GM12801 (cell line): ENCODE measurements around the gene PLEKHG5.

Source experiments
- TF ChIP-seq, protein P1 (sequence below): IDR thresholded peaks from one replicate; pipeline ENCODE4 v1.5.1; 2011; ENCODE audit warnings: control low read depth; ENCODE audit not compliant: insufficient read length; ENCODE audit errors: extremely low read depth

PLEKHG5 gene

DNA sequence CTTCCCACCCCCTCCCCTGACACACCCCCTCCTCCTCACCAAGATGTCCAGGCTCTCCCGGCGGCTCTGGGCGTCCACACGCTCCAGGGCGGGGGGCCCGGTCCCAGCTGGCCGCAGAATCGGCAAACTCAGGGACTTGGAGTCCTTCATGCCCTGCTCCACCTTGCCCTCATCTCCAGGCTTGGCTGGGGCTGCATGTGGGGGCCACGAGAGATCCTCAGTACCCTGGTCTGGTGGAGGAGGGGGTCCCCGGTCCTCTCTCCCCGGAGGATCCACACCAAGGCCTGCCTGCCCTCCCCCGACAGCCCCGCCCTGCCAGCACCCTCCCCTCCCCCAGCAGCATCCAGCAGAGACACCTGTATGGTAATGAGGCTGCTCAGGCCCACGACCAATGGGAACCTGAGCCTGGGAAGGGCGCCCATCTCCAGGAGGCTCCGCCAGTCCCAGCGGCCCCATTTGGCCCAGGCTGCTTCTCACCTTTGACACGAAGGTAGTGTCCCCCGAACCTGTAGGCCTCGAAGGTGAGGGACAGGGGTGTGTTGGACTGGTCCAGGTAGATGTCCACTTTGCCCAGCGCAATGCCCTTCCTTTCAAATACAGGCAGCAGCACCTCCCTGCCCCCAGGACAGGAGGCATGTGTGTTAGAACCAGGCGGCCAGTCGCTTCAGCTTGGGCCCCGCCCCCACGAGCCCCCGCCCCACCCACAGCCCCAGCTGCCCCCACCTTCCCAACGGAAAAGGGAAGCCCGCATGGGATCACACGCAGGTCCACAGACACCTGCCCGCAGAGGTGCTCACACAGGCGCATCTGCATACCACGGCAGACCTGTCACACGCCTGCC, 17.3 kb downstream of the PLEKHG5 start:
- TF ChIP-seq, protein P1, sequence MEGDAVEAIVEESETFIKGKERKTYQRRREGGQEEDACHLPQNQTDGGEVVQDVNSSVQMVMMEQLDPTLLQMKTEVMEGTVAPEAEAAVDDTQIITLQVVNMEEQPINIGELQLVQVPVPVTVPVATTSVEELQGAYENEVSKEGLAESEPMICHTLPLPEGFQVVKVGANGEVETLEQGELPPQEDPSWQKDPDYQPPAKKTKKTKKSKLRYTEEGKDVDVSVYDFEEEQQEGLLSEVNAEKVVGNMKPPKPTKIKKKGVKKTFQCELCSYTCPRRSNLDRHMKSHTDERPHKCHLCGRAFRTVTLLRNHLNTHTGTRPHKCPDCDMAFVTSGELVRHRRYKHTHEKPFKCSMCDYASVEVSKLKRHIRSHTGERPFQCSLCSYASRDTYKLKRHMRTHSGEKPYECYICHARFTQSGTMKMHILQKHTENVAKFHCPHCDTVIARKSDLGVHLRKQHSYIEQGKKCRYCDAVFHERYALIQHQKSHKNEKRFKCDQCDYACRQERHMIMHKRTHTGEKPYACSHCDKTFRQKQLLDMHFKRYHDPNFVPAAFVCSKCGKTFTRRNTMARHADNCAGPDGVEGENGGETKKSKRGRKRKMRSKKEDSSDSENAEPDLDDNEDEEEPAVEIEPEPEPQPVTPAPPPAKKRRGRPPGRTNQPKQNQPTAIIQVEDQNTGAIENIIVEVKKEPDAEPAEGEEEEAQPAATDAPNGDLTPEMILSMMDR, result no peak

DNA sequence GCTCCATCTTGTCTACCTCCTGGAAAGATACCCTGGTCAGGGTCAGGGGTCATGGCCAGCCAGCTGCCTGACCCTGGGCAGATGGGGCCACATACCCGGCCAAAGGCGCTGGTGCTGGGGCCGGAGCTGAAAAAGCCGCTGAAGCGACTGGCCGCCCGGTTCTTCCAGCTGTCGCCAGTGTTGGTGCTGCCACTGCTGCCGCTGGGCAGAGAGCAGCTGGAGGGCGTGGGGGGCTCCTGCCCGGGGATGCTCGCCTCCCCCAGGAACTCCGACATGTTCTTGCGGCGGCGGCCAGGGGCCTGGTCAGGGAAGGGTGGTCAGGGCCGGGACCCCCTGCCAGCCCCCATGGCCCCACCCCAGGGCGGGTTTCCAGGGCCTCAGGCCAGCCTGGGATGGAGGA, 18.3 kb downstream of the PLEKHG5 start:
- TF ChIP-seq, protein P1, result no peak

DNA sequence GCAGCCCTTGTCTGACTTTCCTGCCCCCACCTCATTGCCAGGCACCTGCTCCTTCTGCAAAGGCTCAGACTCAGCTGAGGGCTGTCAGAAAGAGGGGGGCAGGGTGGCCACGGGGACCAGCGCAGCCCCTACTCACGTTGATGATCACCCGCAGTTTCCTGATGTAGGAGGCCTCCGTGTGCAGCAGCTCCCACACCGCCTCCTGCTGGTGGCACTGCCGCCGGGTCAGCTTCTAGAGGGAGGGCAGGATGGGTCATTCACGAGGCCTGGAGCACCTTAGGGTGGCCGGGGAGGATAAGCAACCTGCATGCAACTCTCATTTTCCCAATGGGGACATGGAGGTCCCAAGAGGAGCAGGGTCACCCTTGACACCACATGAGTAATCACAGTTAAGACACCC, 19.1 kb downstream of the PLEKHG5 start:
- TF ChIP-seq, protein P1, result no peak

DNA sequence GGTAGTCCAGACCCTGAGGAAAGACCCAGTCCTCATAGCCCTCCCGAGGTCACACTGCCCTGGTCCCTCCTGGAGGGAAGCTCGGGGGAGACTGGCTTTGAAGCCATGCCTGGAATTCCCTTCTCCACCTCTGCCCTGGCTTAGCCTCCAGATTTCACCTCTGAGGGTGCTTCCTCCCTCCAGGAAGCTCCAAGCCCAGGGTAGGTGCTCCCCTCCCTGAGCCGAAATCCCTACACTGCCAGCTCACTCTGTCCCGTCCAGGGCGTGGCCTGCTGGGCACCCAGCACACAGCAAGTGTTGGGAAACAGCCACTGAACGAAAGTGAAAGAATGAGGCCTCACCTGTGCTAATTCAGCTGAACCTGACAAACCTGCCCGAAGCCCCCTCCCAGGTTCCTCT, 19.5 kb downstream of the PLEKHG5 start:
- TF ChIP-seq, protein P1, result no peak

DNA sequence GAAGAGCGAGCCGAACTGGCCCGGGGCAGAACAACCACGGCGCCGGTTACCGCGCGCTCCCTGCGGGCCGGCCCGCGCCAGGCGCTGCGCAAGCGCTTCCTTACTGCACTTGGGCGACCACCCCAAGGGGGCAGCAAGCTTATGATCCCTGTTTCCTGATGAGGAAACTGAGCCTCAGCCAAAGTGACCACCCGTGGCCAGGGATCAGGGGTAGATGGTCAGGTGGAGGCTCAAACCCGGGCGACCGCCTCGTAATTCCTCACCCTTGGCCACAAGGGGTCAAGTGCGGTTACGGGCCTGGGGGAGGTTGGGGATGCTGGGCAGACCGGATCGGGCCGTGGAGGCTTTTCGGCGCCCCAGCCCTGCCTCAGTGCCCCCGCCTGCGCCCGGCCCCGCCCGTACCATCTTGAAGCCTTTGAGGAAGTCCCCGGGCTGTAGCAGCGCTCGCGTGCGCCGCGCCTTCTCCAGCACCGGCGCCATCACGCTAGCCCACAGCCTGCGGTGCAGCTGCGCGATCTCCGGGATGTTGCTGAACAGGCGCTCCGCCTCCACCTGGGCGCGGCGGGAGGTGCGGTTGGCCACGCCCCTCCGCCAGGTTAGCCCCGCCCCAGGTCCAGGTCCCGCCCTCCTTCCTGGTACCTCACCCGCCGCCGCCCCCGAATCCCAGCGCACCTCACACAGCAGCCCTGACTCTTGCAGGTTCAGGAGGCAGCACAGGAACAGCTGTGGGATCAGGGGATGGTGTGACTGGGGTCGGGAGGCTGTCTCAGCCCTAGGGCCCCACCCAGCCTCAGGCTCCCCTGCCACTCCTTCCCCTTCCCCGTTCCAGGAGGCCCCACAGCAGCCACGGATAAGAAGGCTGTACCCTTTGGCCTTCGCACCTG, 20.1 kb downstream of the PLEKHG5 start:
- TF ChIP-seq, protein P1, result no peak

DNA sequence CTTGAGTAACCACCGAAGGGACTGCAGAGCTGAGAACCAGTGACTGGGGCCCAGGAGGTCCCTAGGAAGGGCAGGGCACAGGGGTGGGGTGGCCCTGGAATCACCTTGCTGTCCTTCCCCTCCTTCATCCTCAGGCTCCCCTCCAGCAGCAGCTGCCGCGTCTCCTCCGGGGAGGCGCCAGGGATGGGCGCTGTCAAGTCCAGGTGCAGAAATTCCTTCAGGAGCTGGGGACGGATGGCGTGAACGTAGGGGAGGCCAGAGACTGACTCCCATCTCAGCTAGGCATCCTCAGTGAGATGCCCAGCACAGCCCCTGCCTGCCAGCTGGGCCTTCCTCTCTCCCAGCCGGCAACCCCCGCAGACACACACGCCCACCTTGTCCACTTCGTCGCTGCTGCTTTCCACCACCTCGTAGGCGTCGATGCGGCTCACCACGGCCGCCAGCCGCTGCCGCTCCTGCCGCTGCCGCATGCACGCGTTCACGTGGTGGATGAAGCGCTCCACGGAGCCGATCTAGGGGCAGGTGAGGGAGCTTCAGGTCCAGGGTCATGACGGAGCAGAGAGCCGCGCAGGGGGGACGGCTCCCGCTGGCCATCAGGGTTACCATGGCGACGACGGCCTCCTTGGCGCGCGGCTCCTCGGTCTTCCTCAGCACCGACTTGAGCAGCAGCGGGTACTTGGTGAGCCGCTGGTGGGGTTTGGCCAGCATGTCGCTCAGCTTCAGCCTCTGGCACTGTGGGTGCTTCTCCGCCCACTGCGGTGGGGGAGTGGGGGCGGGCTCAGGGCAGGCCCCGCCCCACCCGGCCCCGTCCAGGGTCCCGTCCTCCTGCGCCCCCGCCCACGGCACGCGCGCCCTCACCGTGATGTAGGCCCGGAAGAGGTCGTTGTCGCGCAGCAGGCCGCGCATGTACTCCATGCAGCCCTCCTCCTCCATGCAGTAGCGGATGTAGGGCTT, 21.1 kb downstream of the PLEKHG5 start:
- TF ChIP-seq, protein P1, result no peak
